Fibroblast of the aortic adventitia (primary cell): Measurements from ENCODE around the gene NFX1. TPM values are rescaled to one million over a fixed set of nuclear protein-coding genes. Genes with fewer than 3 reads are reported as not detected.
"Not testable (repeated sequence)": the region's sequence is repeated elsewhere in the genome, so short reads cannot be mapped to it uniquely, and the experiment has no call there.

Experiments
- DNase-seq: peaks from one replicate; pipeline ENCODE4 v3.0.0-alpha.2; 2010; ENCODE audit warnings: low read depth
- H3K4me3 ChIP-seq: 2 replicates; pipeline ENCODE4 v1.5.1; 2011; ENCODE audit warnings: low read depth, mild to moderate bottlenecking, control low read depth, low read length, moderate library complexity
- CTCF ChIP-seq: IDR thresholded peaks from 2 replicates; pipeline ENCODE4 v1.5.1; 2011; ENCODE audit warnings: mild to moderate bottlenecking, low read length, control low read depth, inconsistent platforms; ENCODE audit not compliant: insufficient read depth
- total RNA-seq: library from RNA; depleted of rRNA; stranded (reverse); fragments of >200 nt; gene quantifications from 2 replicates; pipeline ENCODE4 v1.2.3, GENCODE V29; 2012; ENCODE audit warnings: low replicate concordance

NFX1 gene
- total RNA-seq, 1 donor = 37.2 TPM

- TF ChIP-seq CTCF = no peak
- no peak for DNase-seq
- no peak overlapping the region for H3K4me3 ChIP-seq
Observed at GRCh38 chr9:33332011-33332410, 41.7 kb downstream of the NFX1 start.

GRCh38 chr9:33332956-33333355 is 42.6 kb downstream of the NFX1 start:
- not testable (repeated sequence) for DNase-seq, H3K4me3 ChIP-seq

- no peak for DNase-seq
- H3K4me3 ChIP-seq = no peak overlapping the region
- TF ChIP-seq CTCF = no peak
Observed at GRCh38 chr9:33340186-33340585, 49.9 kb downstream of the NFX1 start.

- H3K4me3 ChIP-seq = no peak overlapping the region
- no peak for TF ChIP-seq CTCF
- DNase-seq = no peak
Observed at GRCh38 chr9:33341182-33341581, 50.9 kb downstream of the NFX1 start.

- TF ChIP-seq CTCF = no peak
- H3K4me3 ChIP-seq = no peak overlapping the region
- DNase-seq = no peak
Observed at GRCh38 chr9:33344145-33344544, 53.8 kb downstream of the NFX1 start.

GRCh38 chr9:33346564-33346963 is 56.2 kb downstream of the NFX1 start:
- peak; percentile 64 for DNase-seq
- no peak overlapping the region for H3K4me3 ChIP-seq
- no peak for TF ChIP-seq CTCF

- H3K4me3 ChIP-seq = no peak overlapping the region
- TF ChIP-seq CTCF = no peak
- no peak for DNase-seq
Observed at GRCh38 chr9:33348998-33349397, 58.7 kb downstream of the NFX1 start.

- TF ChIP-seq CTCF = no peak
- no peak overlapping the region for H3K4me3 ChIP-seq
- peak; percentile 14 for DNase-seq
Observed at GRCh38 chr9:33349743-33350142, 59.4 kb downstream of the NFX1 start.
